SHP77 treated with DMSO at 0.1 percent for 48 hours (cell line): Measurements from ENCODE around the gene TMEM183A.
"Not testable (repeated sequence)": the region's sequence is repeated elsewhere in the genome, so short reads cannot be mapped to it uniquely, and the experiment has no call there.

ENCODE experiments used
- DNase-seq: peaks from one replicate; lab custom pipeline; 2025; lab: John Stamatoyannopoulos, UW

TMEM183A gene, protein sequence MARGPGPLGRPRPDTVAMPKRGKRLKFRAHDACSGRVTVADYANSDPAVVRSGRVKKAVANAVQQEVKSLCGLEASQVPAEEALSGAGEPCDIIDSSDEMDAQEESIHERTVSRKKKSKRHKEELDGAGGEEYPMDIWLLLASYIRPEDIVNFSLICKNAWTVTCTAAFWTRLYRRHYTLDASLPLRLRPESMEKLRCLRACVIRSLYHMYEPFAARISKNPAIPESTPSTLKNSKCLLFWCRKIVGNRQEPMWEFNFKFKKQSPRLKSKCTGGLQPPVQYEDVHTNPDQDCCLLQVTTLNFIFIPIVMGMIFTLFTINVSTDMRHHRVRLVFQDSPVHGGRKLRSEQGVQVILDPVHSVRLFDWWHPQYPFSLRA

DNA sequence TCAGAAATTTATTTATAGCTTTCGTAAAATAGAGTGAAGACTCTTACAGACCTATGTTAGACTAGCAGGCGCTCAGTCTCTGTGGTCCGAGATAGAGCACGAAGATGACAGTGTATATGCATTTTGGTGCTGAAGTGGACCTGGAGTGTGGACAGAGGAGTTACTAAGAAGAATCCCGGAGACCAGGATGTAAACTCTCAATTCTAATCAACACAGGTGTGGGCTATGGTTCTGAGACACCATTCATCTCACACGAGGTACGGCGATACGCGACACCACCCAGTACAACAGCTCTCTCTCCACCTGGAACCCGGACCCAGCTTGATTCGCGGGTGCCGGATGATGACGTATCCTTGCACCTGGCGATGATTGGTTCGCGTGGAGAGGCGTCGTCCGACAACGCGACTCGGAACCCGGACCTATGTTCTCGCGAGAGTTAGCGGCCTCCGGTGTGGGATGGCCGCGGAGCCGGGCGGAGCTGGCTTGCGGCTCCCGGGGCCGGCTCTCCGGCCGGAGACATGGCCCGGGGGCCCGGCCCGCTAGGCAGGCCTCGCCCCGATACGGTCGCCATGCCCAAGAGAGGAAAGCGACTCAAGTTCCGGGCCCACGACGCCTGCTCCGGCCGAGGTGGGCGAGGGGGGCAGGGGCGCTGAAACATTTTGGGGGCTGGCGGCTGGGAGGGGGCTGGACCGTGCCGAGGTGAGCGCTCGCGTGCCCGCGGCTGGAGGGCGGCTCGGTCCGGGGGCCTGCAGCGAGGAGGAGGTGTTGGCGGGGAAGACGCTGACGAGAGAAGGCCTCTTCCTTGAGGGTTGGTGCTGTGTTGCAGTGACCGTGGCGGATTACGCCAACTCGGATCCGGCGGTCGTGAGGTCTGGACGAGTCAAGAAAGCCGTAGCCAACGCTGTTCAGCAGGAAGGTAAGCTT, at the start of gene TMEM183A:
TMEM183A (plus strand) TSS at position 427 of the 924 bp plus-strand sequence; CDS start at position 519, 92 bp downstream.
- DNase-seq = peak; percentile 93

DNA sequence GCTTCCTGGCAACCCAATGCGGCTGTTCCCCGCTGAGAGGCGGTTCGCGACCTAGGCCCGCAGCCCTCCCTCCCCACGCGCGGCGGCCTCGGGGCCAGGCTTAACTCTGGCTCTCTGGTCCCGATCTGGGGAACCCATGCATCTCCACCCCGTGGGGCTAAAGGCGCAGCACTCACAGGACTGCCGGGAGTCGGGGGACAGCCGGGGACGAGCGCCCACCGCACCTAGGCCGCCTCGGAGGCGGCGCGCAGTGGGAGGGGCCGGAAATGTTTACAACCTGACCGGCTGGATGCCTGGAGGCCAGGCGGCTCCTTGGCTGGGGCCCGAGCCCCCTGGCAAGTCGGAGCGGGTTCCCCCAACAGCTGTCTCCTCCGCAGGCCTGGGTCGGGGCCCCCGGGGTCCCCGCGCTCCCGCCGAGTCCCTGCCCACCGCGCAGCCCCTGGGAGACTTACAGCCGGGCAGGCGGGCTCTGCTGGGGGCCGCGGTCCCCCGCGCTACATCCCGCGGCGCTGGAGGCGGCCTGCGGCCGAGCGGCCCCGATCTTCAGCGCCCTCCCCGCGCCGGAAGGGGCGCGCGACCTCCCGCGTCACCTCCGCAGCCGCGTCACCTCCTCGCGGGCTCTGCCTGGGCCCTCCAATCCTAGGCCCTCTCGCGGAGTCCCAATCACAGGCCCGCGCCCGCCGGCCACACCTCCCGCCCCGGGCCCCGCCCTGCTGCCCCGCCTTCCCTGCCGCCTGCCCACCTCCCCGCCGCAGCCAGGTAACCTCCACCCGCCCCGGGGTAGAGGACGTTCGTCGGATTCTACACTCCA, 49.2 kb upstream of the TMEM183A start, which contains the start of gene ADIPOR1:
ADIPOR1 (minus strand) TSS at position 580 of the 811 bp plus-strand sequence. CDS start 7,242 bp downstream, outside the sequence.
- peak; percentile 49 for DNase-seq

DNA sequence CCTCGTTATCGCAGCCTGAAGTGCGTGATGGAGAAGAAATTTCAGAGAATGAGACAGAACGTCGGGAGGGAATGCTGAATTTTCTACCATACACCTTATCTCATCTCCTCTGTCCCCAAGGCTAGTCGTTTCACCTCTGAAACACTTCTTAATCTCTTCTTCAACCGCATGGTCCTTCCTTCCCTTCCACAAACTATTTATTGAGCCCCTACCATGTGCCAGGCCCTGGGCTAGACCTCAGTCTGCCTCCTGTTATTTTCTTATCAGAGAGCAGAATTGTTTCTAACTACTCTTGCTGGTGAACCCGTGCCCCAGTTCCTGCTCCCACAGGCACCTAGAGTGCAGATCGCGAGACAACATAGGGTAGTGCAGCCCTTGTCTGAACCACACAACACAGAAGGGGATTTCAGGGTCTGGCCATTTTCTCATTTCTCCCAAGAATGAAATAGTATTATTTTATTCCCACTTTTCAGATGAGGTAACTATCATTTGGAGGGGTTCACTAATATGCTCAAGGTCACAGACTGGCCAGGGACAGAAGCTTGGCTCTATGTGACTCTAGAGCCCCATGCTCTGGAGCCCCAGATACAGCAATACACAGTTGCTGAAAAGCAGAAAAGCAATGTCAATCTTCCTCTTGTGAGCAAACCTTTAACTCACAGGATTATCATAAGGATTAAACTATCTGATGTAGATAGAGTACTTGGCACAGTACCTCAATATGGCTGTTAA, 48.5 kb upstream of the TMEM183A start:
- DNase-seq = peak; percentile 7

DNA sequence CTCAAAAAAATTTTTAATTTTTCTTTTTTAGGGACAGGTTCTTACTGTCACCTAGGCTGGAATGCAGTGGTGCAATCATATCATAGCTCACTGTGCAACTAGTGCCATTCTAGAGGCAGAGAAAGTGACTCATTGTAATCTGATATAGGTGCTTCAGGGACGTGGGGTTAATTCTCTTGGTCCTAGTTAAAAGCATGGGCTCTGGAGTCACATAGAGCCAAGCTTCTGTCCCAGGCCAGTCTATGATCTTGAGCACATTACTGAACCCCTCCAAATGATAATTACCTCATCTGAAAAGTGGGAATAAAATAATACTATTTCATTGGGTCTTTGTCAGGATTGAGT, 47.9 kb upstream of the TMEM183A start:
- no peak for DNase-seq

DNA sequence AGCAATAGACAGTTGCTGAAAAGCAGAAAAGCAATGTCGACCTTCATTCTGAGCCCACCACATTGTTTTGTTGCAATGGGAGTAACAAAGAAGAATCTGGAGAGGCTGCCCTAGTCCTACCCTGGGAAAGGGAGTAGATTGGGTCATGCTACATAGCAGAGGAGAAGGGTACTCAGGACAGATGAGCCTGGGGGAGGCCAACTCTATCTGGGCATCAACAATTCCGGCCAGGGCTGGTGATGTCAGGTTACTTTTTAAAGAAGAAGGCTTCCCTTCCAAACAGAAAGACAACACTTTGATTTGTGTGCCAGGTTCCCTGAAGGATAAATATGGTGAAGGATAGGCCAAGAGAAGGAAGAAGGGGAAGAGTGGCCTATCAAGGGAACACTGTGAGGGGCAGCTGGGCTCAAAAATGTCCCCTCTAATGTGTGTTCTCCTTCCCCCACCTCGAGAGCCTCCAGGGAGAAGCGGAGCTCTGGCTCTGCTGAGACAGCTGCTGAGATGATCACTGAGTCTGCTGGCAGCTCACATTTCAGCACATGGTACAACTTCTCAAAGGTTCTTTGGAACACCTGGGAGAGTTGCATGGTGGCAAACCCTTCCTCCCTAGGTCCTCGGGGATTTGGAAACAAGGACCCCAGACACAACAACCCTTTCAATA, 45.8 kb upstream of the TMEM183A start:
- no peak for DNase-seq

DNA sequence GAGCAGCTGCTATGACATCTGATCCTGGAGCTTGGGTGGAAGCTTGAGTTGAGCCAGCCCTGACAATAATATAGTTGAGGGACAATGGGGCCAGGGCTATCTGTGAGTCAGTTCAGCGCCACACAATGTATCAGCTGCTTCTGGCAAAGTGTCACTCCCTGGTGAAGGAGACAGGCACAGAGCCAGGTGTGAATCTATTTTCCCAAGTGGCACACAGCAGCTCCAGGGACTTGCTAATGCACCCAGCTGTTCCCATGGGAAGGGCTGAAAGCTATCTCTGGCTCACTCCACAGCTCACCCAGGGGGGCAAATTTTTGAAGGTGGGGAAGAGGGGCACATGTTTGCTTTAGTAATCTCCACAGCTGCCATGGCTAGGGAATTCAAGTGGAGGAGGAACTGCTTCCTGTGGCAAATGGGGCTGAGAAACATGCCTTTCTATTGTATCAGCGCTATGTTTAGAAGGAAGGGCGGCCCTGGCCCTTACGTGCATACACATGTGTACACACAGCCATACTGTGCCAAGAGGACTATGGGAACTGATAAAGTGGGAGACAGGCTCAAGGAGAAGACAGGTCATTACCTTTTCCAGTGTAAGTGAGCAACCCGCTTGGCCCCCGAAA, 42.3 kb upstream of the TMEM183A start:
- DNase-seq = peak; percentile 84

DNA sequence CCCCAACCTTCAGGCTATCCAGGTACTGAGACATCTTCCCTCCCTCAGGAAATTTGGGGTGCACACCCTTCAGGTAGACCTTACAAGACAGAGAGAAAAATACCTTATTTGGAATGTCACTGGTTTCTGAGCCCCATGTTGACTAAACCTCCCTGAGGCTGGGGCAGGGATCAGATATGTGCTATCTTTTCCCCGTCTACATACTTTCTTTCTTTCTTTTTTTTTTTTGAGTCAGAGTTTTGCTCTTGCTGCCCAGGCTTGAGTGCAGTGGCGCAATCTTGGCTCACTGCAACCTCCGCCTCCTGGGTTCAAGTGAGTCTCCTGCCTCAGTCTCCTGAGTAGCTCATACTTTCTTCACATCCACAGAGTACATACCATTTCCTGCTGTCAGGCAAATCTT, 41.8 kb upstream of the TMEM183A start:
- DNase-seq = no peak

DNA sequence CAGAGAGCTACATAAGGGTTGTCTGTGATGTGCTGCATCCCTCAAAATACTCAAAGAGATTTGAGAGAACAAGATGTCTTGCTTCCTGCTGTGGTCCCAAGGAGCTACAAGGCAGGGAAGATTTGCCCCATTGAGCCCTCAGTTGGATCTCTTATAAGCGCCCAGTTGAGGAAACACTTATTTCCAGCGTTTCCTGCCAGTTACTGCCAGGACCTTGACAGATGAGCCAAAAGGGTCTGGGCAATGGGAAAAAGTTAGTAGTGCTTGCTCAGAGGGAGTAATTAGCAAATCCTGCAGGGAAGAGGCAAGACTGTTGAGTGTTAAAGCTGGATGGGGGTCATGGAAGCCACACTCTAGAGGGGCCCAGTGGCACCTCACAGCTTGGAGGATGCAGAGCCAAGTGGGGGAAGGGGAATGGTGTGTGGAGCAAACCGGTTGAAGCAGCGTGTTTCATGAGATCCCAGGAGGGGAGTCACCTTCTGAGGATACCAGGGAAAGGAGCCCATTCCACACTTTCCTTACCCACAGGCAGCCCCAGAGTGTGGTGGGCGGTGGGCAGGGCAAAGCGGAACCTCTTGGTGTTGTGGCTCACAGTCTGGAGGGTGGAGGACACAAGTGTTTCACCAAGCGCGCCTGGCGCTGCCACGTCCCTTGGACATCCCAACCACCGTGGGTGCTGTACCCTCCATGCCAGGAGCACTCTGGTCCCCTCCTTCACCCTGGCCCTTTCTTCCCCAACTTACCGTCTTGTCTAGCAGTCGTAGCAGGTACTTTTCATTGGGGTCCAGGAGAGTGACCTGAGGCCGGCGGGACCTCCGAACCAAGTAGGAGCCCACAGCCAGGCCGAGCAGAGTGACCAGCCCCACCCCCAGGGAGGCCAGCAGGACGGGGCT, 40.9 kb upstream of the TMEM183A start:
- DNase-seq = no peak

DNA sequence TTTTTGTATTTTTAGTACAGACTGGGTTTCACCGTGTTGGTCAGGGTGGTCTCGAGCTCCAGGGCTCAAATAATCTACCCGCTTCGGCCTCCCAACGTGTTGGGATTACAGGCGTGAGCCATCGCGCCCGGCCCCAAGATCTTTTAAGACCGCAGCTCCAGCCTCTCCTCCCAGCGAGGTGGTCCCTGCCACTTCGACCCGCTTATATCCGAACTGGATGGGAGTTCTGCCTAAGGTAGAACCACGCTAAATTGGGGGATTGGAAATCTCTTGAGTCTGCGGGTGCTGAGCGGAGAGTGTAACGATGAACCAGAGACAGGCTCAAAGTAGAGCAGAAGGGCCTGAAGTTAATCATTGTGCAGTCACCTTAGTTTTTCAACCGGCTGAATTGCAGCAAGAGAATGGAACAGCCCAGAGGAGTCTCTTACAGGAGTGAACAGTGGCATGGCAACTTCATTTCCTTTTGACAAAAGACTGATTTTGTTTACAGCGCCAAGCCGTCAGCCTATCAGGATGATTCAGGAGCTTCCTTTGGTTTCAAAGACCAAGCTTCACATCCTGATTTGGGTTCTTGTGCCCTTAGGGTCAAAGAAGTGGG, 39.4 kb upstream of the TMEM183A start:
- no peak for DNase-seq

DNA sequence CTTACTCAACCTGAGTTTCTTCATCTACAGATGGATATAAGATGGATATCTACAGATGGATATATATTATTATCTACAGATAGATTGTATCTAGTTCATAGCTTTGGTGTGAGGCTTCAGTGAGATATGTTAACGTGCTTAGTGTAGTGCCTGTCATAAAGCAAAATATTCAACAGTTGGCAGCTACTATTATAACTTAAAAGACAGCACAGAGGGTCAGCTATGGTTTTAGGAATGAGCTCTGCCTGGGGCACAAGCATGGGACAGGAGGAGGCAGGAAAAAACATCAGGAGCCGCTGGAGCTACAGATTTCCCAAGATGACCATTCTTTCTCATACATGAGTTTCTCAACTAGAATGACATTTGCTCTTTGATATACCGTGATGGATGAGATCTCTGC, 38.8 kb upstream of the TMEM183A start:
- DNase-seq = no peak

DNA sequence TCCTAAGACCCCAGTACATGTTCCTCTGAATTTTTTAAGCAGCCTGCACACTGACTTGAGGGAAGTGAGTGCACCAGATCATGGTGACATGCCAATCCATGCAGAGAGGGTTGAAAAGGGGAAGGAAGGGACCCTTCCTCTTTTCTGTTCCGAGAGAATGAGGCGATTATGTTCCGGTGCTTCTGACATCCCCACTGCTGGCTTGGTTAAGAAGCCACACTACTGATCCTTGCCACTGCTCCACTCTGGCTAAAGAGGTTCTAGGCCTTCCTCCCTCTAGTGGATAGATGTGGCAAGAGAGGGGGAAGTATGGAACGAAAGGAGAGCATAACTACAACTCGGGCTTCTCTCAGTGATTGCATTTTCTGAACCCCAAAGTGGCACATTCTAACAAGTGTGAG, 38.3 kb upstream of the TMEM183A start:
- DNase-seq = peak; percentile 38

DNA sequence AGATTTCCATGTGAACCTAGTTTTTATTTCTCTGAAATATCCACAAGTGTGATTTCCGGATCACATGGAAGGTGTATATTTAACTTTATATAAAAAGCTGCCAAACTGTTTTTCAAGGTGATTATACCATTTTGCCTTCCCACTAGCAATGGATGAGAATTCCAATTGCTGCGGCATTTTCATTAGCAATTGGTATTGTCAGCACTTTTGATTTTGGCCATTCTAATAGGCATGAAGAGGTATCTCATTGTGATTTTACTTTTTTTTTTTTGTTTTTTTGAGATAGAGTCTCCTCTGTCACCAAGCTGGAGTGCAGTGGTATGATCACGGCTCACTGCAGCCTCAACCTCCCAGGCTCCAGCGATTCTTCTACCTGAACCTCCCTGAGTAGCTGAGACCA, 35.1 kb upstream of the TMEM183A start:
- DNase-seq = no peak

DNA sequence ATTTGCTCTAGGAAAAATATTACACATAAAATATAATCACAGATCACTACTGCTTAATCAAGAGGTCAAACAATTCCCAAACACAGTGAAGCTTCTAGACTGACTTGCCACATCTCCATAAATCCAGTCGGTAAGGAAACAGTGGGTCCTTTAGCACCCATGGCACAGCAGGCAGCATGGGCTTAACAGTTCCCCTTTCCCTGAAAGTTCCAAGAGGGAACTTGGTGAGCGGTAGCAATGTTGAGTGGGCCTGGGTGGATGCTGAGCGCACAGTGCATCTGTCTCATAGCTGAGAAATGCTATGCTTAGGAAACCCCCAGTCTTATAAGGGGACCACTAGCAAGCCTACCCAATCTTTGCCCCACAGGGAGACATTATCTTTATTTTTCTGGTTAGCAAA, 32.3 kb upstream of the TMEM183A start:
- DNase-seq = no peak

DNA sequence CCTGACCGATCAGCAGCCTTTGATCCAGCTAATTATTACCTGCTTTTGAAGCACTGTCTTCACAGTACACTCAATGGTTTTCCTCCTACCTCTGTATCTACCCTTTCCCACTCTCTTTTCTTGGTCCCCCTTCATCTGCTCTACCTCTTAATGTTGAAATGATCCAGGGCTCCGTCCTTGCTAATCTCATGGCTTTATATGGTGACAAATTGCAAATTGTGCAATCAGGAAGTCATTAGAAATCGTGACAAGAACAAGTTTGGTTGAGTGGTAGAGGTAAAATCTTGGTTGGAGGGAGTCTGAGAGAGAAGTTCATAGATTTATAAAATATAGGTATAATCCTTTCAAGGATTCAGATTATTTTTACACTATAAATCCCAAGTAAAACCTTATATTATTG, 30.5 kb upstream of the TMEM183A start:
- DNase-seq = no peak

DNA sequence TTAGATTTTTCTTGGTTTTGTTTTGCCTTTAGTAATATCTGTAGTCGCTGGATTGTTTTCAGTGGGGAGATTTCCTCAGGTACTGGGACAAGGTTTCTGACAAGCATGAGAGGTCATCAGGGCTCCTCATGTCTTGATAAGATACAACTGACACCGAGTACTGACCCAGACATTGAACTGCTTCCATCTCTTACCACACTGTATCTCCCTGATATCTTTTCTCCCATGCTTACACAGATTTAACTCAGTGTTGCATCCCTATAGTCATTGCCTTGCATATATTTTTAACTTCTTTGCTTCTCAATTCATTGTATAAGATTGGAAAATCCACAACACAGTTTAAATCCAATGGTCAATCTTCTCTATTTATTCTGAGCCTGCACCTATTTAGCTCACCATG, 27.7 kb upstream of the TMEM183A start:
- no peak for DNase-seq

DNA sequence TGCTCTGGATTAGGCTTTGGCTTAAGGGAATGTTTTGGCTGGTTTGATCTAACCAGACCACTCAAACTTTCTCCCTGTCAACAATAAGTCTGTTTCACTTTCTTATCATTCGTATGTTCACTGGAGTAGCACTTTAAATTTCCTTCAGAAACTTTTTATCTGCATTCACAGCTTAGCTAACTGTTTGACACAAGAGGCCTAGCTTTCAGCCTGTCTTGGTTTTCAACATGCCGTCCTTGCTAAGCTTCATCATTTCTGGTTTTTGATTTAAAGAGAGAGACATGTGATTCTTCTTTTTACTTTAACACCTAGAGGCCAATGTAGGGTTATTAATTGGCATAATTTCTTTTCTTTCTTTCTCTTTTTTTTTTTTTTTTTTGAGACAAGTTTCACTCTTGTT, 25.2 kb upstream of the TMEM183A start:
- no peak for DNase-seq

DNA sequence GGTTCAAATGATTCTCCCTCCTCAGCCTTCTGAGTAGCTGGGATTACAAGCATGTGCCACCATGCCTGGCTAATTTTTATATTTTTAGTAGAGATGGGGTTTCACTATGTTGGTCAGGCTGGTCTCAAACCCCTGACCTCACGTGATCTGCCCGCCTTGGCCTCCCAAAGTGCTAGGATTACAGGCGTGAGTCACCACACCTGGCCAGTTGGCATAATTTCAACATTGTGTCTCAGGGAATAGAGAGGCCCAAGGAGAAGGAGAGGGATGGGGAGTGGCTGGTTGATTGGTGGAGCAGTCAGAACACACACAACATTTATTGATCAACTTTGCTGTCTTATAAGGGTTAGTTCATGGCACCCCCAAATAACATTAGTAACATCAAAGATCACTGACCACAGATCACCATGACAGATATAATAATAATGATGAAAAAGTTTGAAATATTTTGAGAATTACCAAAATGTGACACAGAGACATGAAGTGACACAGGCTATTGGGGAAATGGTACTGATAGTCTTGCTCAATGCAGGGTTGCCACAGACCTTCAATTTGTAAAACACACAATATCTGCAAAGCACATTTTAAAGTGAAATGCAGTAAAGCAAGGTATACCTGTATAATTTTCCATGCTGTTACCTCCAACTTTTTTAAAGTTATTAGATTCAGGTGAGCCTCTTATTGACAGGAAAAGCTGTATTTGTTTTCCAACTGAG, 24.3 kb upstream of the TMEM183A start:
- no peak for DNase-seq

DNA sequence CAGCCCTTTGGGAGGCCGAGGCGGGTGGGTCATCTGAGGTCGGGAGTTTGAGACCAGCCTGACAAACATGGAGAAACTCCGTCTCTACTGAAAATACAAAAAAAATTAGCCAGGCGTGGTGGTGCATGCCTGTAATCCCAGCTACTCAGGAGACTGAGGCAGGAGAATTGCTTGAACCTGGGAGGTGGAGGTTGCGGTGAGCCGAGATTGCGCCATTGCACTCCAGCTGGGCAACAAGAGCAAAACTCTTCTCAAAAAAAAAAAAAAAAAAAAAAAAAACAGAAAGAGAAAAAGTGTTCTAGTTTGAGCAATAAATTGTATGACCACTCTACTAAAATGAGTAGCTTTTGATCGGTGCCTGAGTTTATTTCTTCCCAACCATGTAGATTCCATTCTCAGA, 21.1 kb upstream of the TMEM183A start:
- not testable (repeated sequence) for DNase-seq
